HepG2 (cell line): ENCODE results near the gene ENO1. TPM values are rescaled to one million over a fixed set of nuclear protein-coding genes. Genes with fewer than 3 reads are reported as not detected.

ENCODE experiments used
- ATF7 ChIP-seq, 2 experiments: fragments of 450-650 bp in 1 of 2; sonication (generic) in 1 of 2; formaldehyde crosslinking in 1 of 2; IDR thresholded peaks; 2 replicates each; pipeline versions ENCODE4 v1.4.0 to v1.6.1; 2016 to 2020; ENCODE audit warnings: antibody characterized with exemption in 1 of 2, mild to moderate bottlenecking in 1 of 2, missing genetic modification reagents in 1 of 2
- CAMTA2 ChIP-seq: sonication (generic); formaldehyde crosslinking; IDR thresholded peaks from 2 replicates; pipeline ENCODE4 v1.4.0; 2020; ENCODE audit warnings: mild to moderate bottlenecking, missing genetic modification reagents, borderline replicate concordance
- CBX5 ChIP-seq: sonication (generic); formaldehyde crosslinking; IDR thresholded peaks from 2 replicates; pipeline ENCODE4 v1.4.0; 2020; ENCODE audit warnings: missing genetic modification reagents, borderline replicate concordance
- HOXA3 ChIP-seq: sonication (generic); formaldehyde crosslinking; IDR thresholded peaks from 2 replicates; pipeline ENCODE4 v1.5.0; 2020; ENCODE audit warnings: missing genetic modification reagents
- IRX3 ChIP-seq: sonication (generic); formaldehyde crosslinking; IDR thresholded peaks from 2 replicates; pipeline ENCODE4 v1.8.1; 2023; ENCODE audit warnings: mild to moderate bottlenecking, low read depth, missing genetic modification reagents, borderline replicate concordance
- ISX ChIP-seq: sonication (generic); formaldehyde crosslinking; conservative IDR thresholded peaks from 2 replicates; pipeline ENCODE4 v1.5.0; 2020; ENCODE audit warnings: missing genetic modification reagents
- KIAA2018 ChIP-seq: sonication (generic); formaldehyde crosslinking; IDR thresholded peaks from 2 replicates; pipeline ENCODE4 v1.5.0; 2020; ENCODE audit warnings: mild to moderate bottlenecking, missing genetic modification reagents, borderline replicate concordance
- KLF15 ChIP-seq: sonication (generic); formaldehyde crosslinking; IDR thresholded peaks from 2 replicates; pipeline ENCODE4 v1.8.1; 2023; ENCODE audit warnings: borderline replicate concordance, mild to moderate bottlenecking, inconsistent platforms, missing genetic modification reagents, mixed read lengths
- MAF1 ChIP-seq: sonication (generic); formaldehyde crosslinking; IDR thresholded peaks from 2 replicates; pipeline ENCODE4 v1.5.0; 2020; ENCODE audit warnings: missing genetic modification reagents, borderline replicate concordance
- MBD4 ChIP-seq: IDR thresholded peaks from 2 replicates; pipeline ENCODE4 v1.6.1; 2012; ENCODE audit warnings: low read length, inconsistent platforms, borderline replicate concordance
- MTA1 ChIP-seq: sonication (generic); formaldehyde crosslinking; IDR thresholded peaks from 2 replicates; pipeline ENCODE4 v1.4.0; 2020; ENCODE audit warnings: missing genetic modification reagents, mild to moderate bottlenecking, borderline replicate concordance
- POLR2AphosphoS2 ChIP-seq: IDR thresholded peaks from 2 replicates; pipeline ENCODE4 v1.6.1; 2011; ENCODE audit warnings: low read depth, low read length, improper control_type of control experiment
- ZKSCAN8 ChIP-seq: IDR thresholded peaks from 2 replicates; pipeline ENCODE4 v1.6.1; 2016; ENCODE audit warnings: borderline replicate concordance, missing genetic modification reagents, missing compliant biosample characterization
- ZNF12 ChIP-seq: sonication (generic); formaldehyde crosslinking; IDR thresholded peaks from 2 replicates; pipeline ENCODE4 v1.5.0; 2020; ENCODE audit warnings: missing genetic modification reagents
- ZNF276 ChIP-seq: sonication (generic); formaldehyde crosslinking; IDR thresholded peaks from 2 replicates; pipeline ENCODE4 v1.4.0; 2020; ENCODE audit warnings: mild to moderate bottlenecking, low read depth, missing genetic modification reagents
- ZNF468 ChIP-seq: sonication (generic); formaldehyde crosslinking; IDR thresholded peaks from 2 replicates; pipeline ENCODE4 v1.8.0; 2022; ENCODE audit warnings: mild to moderate bottlenecking, moderate library complexity, missing genetic modification reagents
- ZNF484 ChIP-seq: sonication (generic); formaldehyde crosslinking; IDR thresholded peaks from 2 replicates; pipeline ENCODE4 v1.5.1; 2020; ENCODE audit warnings: mild to moderate bottlenecking, low read depth, missing genetic modification reagents, borderline replicate concordance
- ZNF512B ChIP-seq: sonication (generic); formaldehyde crosslinking; IDR thresholded peaks from 2 replicates; pipeline ENCODE4 v1.5.1; 2020; ENCODE audit warnings: missing genetic modification reagents, mild to moderate bottlenecking, borderline replicate concordance
- polyA plus RNA-seq, 8 experiments: library from polyadenylated mRNA; depleted of rRNA in 3 of 8; stranded (reverse) in 7 of 8; unstranded in 1 of 8; fragments of >200 nt; fragmentation: Illumina TruSeq in 4 of 8; extraction: Trizol in 4 of 8; gene quantifications; 2 replicates each; pipeline versions ENCODE4 v1.2.1 to v1.2.3, GENCODE V29; 2011 to 2016; ENCODE audit warnings: low read depth in 4 of 8, missing spikeins in 1 of 8, mixed read lengths in 1 of 8; ENCODE audit not compliant: insufficient read depth in 1 of 8
- total RNA-seq, 5 experiments: library from RNA; depleted of rRNA; stranded (reverse); fragments of >200 nt; fragmentation: Illumina TruSeq; extraction: Trizol; gene quantifications; 2 replicates each; pipeline ENCODE4 v1.2.3, GENCODE V29; 2016; ENCODE audit warnings: low read depth in 1 of 5

The ENO1 gene
- total and polyA plus RNA-seq, 2 of the 13 experiments (the other 11 are each of a cell fraction or from before 2014, with no cell fraction given), result 1,559 to 3,103 TPM

GRCh38 chr1:8910914-8911313 is 32.4 kb upstream of the ENO1 start (continued):
- TF ChIP-seq ZNF512B (CRISPR knock-in tag) (no peak), ATF7 (IDR thresholded peaks at IDR 0.05) (no peak), ATF7 (CRISPR knock-in tag; IDR thresholded peaks at IDR 0.05) (no peak), CBX5 (CRISPR knock-in tag) (no peak), ZNF468 (CRISPR knock-in tag) (no peak), ZKSCAN8 (CRISPR knock-in tag) (0 out of 2 replicates have a peak, but pooled peaks have one; percentile 45), CAMTA2 (CRISPR knock-in tag) (no peak), ZNF276 (no peak), ZNF12 (CRISPR knock-in tag) (no peak), MBD4 (no peak), KLF15 (no peak), MAF1 (CRISPR knock-in tag) (no peak), HOXA3 (CRISPR knock-in tag) (no peak), POLR2AphosphoS2 (no peak), ISX (CRISPR knock-in tag) (no peak), ZNF484 (CRISPR knock-in tag) (no peak), KIAA2018 (no peak), IRX3 (CRISPR knock-in tag) (no peak), MTA1 (CRISPR knock-in tag) (no peak)
